ENCODE measurements around the gene TPSD1. TPM values are rescaled to one million over a fixed set of nuclear protein-coding genes. Genes with fewer than 3 reads are reported as not detected.
"Not testable (repeated sequence)": the region's sequence is repeated elsewhere in the genome, so short reads cannot be mapped to it uniquely, and the experiment has no call there.

The TPSD1 gene
- total RNA-seq, 1 experiment from 2014 or later: not detected

GRCh38 chr16:1262846-1263221, 7.0 kb downstream of the TPSD1 start:
- DNase-seq (ENCODE audit: low read depth): no peak

GRCh38 chr16:1263591-1264344, 7.9 kb downstream of the TPSD1 start:
- no peak for DNase-seq (ENCODE audit: low read depth)

- no peak for DNase-seq (ENCODE audit: low read depth)
Observed at GRCh38 chr16:1264345-1265089, 8.6 kb downstream of the TPSD1 start.

GRCh38 chr16:1265090-1265630, 9.3 kb downstream of the TPSD1 start:
- no peak for DNase-seq (ENCODE audit: low read depth)

- DNase-seq (ENCODE audit: low read depth): no peak
Observed at GRCh38 chr16:1265826-1266225, 10.0 kb downstream of the TPSD1 start.

- not testable (repeated sequence) for DNase-seq (ENCODE audit: low read depth)
Observed at GRCh38 chr16:1269418-1269817, 13.5 kb downstream of the TPSD1 start.

- no peak for DNase-seq (ENCODE audit: low read depth)
Observed at GRCh38 chr16:1271380-1271723, 15.5 kb downstream of the TPSD1 start.

GRCh38 chr16:1271724-1272413, 16.0 kb downstream of the TPSD1 start:
- DNase-seq (ENCODE audit: low read depth): not testable (repeated sequence)

GRCh38 chr16:1272453-1273198, 16.8 kb downstream of the TPSD1 start:
- DNase-seq (ENCODE audit: low read depth): no peak

GRCh38 chr16:1273816-1274215, 17.9 kb downstream of the TPSD1 start:
- DNase-seq (ENCODE audit: low read depth): no peak

- DNase-seq (ENCODE audit: low read depth): no peak
Observed at GRCh38 chr16:1274767-1275166, 18.9 kb downstream of the TPSD1 start.

- no peak for DNase-seq (ENCODE audit: low read depth)
Observed at GRCh38 chr16:1275791-1276579, 20.1 kb downstream of the TPSD1 start.

- no peak for DNase-seq (ENCODE audit: low read depth)
Observed at GRCh38 chr16:1276580-1276878, 20.7 kb downstream of the TPSD1 start.

GRCh38 chr16:1277151-1277598, 21.3 kb downstream of the TPSD1 start:
- DNase-seq (ENCODE audit: low read depth): no peak

GRCh38 chr16:1277617-1278282, 21.9 kb downstream of the TPSD1 start:
- no peak for DNase-seq (ENCODE audit: low read depth)

GRCh38 chr16:1278477-1278876, 22.6 kb downstream of the TPSD1 start:
- no peak for DNase-seq (ENCODE audit: low read depth)

- no peak for DNase-seq (ENCODE audit: low read depth)
Observed at GRCh38 chr16:1279081-1279944, 23.4 kb downstream of the TPSD1 start.

- no peak for DNase-seq (ENCODE audit: low read depth)
Observed at GRCh38 chr16:1279945-1280589, 24.2 kb downstream of the TPSD1 start.

GRCh38 chr16:1280783-1281182, 24.9 kb downstream of the TPSD1 start:
- DNase-seq (ENCODE audit: low read depth): no peak

All from RPMI7951 (cell line).